HG02938 (cell line): ENCODE measurements around the gene RELL2.

Experiments
- ATAC-seq: cut with Tn5 transposase; IDR thresholded peaks from one replicate; pipeline ENCODE4 v1.9.1; 2021; ENCODE audit warnings: mild to moderate bottlenecking, moderate library complexity; ENCODE audit not compliant: unreplicated experiment

RELL2 gene

DNA sequence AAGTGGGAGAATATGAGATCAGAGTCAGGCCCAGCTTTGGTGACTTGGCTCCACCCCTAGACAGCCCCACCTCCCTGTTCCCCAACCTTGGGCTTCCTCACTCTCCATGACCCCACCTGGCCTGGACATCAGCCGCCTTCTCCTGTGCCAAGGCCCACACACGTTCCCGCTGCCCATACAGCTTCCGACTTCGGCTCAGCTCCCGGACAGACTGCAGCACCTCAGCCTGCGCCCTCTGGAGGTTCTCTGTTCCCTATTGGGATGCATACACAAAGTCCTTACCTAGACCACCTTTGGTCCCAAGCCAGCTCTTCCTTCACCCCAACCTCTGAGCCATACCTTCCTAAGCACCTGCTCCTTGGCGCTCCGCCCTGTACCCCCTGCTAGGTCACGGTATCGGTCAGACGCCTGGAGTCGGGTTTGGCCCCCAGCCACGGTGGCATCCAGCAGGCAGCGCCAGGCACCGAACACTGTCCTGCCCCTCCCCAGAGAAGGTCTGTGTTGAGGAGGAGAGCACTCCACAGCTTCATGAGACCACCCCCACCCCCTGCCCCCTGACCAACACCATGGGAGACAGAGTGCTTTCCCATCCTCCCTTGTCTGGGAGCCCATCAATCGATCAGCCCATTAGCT, 12.4 kb downstream of the RELL2 start:
- ATAC-seq = no peak

DNA sequence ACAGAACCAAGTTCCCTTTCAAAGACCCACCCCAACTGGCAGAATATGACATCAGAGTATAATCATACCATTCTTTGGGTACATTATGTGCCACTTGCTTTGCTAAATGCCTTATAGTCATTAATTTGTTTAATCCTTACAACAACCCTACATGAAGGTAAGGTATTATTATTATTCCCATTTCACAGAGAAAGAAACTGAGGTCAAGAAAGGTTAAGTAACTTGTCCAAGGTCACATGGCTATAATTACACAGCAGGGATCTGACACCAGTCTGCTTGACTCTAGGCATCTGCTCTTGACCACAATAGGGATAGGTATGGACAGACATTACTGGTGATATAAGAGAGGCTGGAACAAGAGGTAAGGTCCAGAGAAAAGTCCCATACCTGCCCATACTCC, 13.2 kb downstream of the RELL2 start:
- ATAC-seq = no peak

DNA sequence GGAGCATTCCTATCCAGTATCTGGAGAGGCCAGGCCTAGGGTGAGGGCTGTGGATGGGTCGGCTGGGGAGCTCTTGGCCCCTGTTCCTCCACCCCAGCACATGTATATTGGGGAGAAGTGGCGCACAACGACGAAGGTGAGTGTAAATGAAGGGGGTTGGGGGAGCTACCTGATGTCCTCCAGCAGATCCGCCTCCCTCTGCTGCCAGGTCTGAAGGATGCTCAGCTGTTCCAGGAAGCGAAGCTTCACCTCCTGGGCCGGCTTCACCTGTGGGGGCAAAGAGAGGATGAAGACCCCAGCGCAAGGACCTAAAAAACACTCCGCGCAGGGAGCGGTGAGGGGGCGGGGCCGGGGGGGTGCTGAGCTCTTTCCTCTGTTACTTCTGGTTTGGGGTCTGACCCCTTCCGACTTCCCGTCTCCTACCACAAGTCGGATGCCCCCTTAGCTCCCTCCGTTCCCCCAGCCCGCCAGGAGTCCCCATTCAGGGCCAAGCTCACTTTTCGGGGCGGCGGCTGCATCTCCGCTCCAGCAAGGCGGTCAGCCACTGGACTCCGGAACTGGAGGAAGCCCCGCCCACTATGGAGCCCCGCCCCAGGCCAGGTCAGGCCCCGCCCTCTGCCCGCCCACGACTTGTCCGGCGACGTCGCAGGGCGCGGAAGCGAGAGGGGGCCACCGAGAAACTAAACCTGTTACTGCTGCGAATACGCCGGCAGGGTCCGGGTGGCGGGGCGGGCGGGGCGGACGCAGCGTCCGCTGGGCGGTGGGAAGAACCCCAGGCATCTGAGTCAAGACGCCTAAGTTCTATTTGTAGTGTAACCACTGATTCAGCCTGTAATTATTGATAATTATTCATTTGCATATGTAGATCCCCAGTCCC, 14.3 kb downstream of the RELL2 start, which contains the start of gene FCHSD1:
TSS of gene FCHSD1 (minus strand) at position 568 of the 877 bp plus-strand sequence. CDS start at position 518, 50 bp downstream.
- peak; percentile 85 for ATAC-seq

DNA sequence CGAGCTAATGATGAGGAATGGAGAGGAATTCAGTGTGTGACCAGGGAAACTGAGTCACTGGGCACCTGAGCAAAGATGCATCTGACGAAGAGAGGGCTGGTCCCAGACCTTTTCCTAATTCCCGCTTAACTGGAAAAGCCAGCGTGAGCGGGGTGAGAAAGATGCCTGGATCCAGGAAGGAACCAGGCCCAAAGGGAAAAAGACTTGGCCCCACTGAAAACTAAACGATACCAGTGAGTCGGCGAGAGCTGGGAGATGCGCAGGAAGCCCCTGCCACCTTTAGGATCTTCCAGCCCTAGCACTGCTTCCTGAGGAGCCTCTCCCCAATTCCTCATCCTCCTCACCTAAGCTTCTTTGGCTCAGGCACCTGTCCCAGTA, 14.9 kb downstream of the RELL2 start:
- no peak for ATAC-seq

DNA sequence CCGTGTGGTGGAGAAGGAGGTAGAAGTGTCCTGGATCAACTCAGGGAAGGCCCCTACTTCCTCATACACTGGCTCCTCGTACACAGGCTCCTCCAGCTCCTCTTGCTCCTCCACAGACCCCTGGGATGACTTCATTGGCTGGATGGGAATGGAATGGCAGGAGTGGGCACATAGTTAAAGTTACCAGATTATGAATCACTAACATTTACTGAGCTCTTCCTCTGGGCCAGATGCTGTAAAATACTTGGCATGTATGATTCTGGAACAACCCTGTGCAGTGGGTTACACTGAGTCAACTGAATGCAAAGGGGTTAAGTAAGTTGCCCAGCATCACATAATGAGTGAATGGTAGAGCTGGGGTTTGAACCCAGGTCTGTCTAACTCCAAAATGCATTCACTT, 17.5 kb downstream of the RELL2 start:
- no peak for ATAC-seq

DNA sequence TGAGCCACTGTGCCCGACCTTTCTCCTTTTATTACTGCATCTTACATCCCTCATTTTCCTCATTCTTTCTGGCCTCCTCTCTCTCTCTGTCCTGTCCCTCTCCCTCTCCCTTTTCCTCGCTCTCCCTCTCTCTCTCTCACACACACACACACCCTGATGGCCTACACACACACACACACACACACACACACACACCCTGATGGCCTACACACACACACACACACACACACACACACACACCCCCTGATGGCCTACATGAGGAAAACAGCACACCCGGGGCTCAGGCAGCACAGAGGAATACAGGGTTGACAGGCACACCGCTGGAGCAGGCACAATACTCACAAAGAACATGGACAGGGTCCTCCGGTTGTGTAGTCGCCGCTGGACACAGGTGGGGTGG, 18.2 kb downstream of the RELL2 start:
- ATAC-seq = no peak

DNA sequence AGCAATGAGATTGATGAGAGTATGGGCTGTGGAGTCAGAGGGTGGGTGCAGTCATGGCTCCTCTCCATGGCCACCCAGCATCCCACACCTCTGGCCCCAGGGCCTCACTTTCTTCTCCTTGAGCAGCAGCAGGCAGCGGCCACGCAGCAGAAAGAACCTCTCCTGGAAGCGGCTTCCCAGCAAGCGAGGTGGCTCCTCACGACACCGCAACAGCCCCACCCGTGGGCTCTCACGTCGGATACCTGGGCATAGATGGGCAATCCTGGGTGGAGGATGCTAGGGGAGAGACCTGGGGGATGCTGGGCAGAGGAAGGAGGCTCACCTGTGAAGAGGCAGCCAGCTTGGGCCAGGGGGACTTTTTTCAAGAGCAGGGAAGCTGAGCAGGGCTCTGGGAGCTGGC, 19.6 kb downstream of the RELL2 start:
- no peak for ATAC-seq

DNA sequence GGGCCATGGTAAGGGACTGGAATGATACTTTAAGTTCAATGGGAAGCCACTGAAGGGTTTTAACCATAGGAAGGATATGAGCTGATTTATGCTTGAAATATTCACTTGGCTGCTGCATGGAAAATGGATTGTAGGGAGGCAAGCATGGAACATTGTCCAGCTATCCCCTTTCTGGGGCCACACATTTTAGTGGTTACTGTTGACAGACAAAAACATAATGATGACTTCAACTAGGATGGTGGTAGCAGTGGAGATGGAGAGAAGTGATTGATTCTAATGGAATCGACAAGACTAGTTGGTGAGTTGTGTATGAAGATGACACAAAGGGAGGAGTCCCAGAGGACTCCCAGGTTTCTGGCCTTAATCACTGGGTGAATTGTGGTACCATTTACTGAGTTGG, 20.6 kb downstream of the RELL2 start:
- ATAC-seq = no peak

DNA sequence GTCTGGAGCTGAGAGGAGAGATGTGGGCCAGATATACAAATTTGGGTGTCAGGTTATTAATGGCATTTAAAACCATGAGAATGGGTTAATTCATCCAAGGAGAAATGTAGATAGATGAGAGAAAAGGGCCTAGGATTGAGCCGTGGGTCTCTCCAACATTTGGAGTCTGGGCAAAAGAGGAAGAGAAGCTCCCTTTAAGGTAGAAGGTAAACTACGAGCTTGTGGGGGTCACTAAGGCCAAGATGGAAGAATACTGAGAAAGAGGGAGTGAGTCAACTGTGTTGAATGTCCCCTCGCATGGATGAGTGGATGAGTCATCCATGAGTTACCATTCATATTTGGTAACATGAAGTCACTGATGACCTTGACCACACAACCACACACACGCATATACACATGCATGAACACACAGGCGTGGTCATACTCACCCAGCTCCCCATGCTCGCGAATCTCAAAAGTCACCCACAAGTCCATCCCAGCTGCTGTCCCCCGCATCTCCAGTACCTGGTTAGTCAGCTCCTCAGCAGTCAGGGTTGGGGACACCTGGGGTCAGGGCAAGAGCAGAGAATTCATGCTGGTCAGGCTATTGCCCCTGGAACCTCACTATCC, 21.2 kb downstream of the RELL2 start:
- no peak for ATAC-seq

DNA sequence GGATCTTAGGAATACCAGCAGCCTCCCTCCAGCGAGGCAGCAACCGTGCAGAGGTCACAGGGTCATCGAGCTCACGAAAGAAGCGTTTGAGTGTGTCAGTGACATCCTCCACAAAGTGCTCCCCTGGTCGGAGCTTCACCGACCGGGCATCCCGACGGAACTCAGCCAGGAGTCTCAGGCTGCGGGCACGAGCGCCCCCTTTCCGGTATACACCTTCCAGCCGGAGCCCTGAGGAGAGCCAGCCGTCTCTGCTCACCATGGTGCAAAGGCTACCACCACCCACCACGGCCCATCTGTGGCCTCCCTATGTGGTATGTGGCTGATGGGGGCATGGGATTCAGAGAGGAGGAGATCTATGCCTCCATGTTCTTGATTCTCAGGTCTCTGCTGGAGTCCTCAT, 25.2 kb downstream of the RELL2 start:
- ATAC-seq = no peak

DNA sequence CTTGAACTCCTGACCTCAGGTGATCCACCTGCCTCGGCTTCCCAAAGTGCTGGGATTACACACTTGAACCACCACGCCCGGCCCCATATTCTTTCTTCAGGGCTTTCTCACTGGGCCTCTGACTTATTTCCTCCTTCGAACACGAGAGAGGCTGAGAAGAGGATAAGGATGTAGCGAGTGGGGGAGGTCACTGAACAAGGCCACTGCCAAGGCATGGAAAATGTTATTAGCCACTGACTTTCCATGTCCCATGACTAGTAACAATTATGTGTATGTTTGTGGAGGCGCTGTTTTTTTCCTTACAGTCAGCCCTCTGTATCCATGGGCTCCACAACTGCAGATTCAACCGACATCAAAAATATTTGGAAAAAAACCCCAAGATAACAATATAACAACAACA, 26.7 kb downstream of the RELL2 start:
- ATAC-seq = no peak

DNA sequence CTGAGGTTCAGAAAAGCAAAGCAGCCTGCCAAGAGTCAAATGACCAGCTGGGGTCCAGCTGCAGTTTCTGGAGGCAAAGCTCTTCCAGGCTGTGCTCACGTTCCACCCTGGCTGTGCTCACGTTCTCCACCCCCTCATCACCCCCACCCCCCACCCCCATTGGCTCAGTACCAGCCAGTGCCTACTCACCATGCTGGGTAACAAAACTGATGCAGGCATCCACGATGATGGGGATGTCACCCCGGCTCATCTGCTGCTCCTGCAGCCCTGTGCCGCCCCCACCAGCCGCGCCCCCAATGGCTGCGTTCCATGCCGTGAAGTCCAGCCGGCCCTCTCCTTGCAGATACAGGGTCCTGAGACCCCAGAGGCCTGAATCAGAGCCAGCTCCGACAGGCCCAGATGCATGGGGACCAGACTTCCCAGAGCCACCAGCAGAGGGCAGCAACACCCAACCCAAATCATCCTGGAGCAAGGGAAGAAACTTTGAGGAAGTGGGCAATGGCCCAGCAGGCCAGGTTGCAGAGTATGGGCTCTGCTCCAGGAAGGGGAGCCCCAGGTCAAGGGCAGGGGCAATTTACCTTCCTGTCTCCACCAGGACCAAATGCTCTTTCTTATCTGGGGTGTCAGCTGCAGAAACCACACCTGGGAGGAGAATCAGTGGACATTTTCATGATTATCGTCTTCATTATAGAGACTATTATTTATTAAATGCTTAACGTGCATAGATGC, 28.1 kb downstream of the RELL2 start:
- peak; percentile 94 for ATAC-seq

DNA sequence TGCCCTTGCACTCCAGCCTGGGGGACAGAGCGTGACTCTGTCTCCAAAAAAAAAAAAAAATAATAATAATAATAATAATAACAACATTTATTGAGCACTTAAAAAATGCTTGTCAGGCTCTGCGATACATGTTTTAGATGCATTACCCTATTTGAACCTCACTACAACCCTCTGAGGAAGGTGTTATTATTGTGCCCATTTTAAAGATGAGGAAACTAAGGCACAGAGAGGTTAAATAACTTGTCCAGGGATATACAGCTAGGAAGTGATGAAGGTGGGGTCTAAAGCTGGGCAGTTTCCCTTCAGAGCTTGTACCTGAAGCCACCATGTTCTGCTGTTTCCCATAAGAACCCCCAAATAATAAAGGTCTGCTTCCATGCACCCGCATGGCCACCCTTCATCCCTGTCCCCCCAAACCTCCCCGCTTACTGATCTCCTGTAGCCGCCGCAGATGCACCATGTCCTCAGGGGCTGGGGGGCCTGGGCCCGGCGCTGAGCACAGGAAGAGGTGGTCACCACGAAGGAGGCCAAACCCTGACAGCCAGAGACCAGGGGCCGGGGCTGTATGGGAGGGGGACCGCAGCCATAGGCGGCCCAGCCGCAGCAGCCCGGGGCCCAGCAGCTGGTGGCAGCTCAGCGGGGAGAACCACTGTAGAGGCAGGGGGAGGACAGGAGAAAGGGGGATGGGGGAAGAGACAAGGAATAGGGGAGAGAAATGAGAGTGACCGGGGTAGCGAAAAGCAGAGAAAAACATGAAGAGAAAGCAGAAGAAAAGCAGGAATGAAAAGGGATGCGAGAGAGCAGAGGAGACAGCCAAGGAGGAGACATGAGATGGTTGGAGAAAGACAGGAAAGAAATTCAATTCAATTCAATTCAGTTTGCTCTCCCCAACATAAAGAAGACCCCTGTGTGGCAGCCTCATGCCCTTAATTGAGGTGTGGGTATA, 29.5 kb downstream of the RELL2 start:
- no peak for ATAC-seq

DNA sequence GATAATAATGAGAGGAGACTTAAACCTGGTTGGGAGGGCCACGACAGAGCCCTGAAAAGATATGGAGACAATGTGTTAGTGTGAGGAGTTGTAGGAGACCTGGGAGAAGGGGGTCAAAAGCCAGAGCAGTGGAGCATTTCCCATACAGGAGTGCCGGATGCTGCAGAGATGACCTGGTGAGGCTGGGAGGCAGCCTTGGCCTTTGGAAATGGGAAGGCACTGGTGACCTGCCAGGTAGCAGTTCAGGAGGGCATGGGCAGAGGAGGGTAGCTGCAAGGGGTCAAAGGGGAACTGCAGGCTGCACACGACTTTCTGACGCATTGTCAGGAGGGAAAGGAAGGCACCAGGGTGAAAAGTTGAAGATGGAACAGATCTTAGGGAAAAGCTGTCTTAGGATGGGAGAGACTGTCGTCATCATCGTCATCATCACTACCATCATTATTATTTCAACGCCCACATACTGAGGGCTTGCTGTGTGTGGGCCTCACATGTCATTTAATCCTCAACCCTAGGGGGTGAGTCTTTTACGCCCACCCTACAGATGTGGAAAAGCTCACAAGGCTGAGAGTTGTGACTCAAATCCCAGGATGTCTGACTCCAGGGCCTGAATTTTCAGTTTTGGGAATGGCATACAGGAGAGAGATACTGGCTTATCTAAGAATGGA, 31.9 kb downstream of the RELL2 start:
- ATAC-seq = no peak

DNA sequence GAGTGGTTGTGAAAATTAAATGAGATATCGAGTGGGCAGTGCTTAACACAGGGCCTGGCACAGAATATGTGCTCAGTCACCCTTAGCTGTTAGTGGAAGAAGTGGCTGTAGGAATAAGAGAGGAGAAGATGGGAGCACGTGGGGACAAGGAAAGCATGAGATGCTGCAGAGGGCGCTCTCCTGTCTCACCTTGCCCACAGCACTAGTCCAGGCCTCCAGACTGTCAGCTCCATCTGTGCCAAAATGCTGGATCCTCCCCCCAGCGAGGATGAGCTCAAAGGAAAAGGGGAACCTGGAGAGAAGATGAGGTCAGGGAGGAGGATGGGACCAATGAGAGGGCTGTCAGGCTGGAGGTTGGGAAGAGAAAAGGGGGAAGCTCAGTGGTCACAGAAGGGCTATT, 32.7 kb downstream of the RELL2 start:
- ATAC-seq = no peak

DNA sequence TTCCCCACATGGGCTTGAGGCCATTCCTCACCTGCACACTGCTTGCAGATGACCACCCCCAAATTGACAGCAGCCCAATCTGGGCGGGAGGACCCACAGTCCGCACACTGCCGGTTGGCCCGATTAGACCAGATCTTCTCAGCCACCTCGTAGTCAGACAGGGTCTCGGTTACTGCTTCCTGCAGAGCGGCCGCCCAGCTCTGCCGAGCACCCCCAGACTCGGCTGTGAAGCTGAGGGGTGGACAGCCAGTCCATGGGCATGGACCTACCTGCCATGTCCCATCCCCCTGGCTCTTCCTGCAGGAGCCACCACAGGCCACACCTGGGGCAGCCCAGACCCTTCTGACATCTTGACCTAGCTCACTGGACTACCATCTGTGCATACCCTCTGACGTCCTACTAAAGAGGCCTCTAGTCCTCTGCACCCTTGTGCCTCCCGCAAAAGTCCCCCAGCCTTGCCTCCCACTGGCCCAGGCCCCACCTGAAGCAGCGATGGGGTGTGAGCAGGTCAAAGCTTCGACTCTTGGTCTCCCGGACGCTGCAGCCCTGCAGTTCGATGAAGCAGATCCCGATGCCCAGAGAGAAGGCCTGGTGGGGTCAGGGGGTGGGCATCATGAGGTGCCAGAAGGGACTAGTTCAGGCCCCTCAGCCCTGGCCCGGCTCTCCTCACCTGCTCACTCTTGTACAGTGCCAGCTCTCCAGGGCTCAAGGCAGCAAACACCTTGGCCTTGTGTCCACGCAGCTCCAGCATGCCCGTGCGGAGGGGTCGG, 35.5 kb downstream of the RELL2 start:
- no peak for ATAC-seq

DNA sequence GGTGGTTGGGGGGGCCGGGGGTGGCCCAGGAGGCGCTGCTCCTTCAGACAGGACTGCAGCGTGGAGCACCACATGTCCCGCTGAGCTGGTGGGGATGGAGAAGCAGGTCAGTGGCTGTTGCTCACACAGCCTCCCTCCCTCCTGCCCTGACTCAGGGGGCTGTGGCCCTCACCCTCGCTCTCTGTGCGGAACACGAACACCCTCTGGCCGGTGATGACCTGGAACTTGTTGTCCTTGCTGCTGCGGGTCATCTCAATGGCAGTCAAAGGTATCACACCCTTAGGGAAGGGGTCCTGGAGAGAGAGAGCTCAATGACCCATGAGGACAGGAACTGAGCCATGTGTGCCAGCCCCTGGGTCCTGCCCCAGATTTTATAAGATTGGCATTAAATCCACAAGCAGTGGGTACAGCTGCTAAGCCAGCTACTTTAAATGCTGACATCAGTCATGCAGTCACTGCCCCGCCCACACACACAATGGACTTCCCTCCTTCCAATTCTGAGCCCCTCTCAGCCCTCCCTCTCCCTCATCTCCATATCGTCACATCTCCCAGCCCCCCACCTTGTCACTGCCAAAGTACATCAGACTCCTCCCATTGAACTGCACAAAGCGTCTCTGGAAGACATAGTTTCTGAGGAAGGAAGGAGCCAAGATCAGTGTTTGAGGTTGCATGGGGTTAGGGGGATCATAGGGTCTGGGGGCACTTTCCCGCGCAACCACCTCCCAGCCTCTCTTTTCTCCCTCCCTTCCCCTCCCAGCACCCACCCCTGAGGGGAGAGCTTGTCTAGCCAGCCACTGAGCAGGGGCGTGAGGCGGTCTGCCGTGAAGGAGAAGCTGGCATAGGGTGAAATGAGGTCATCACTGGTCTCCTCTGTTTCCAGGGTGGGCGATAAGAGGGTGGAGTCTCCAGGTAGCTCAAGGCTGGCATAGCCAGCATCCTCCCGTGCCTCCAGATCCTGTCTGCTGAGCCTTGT, 36.3 kb downstream of the RELL2 start:
- ATAC-seq = no peak

DNA sequence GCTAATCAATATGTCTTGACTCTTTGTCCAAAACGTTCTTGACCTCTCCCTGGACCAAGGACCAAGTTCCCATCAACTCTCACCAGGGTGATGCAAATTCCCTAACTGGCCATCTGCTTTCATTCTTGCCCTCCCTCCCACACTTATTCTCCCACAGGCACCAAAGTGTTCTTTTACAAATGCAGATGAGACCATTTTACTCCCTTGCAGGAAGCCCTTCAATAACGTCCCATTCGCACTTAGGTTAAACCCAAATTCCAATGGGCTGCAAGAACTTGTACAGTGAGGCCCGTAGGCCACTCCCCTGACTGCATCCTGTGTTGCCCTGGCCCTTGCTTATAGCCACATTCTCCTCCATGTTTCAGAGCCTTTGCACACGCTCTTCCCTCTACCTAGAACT, 38.0 kb downstream of the RELL2 start:
- no peak for ATAC-seq
